HepG2 (cell line): ENCODE data around the gene RPS8. TPM values are rescaled to one million over a fixed set of nuclear protein-coding genes. Genes with fewer than 3 reads are reported as not detected.

Experiments
- AHR ChIP-seq: IDR thresholded peaks from 2 replicates; pipeline ENCODE4 v1.6.1; 2018; ENCODE audit warnings: missing genetic modification reagents, missing compliant biosample characterization
- CBX2 ChIP-seq, 2 experiments: fragments of 200-600 bp in 1 of 2; sonication (generic); formaldehyde crosslinking in 1 of 2; IDR thresholded peaks; 2 replicates each; pipeline versions ENCODE4 v1.7.0 to v1.8.1; 2018 to 2022; ENCODE audit warnings: low read depth in 2 of 2, low read length in 1 of 2, mild to moderate bottlenecking in 1 of 2, missing genetic modification reagents in 1 of 2
- HDAC6 ChIP-seq: fragments of 200-600 bp; sonication (generic); IDR thresholded peaks from 2 replicates; pipeline ENCODE4 v1.7.0; 2017; ENCODE audit warnings: mild to moderate bottlenecking, antibody characterized with exemption, low read length, low read depth
- NR2F1 ChIP-seq, 2 experiments: fragments of 450-650 bp in 1 of 2; formaldehyde crosslinking in 1 of 2; IDR thresholded peaks; 2 replicates each; pipeline versions ENCODE4 v1.5.0 to v1.6.1; 2016 to 2020; ENCODE audit warnings: mild to moderate bottlenecking in 1 of 2, missing compliant biosample characterization in 1 of 2, missing genetic modification reagents in 1 of 2, moderate library complexity in 1 of 2
- SMARCC2 ChIP-seq: fragments of 450-650 bp; IDR thresholded peaks from 2 replicates; pipeline ENCODE4 v1.6.1; 2017; ENCODE audit warnings: antibody characterized with exemption, mild to moderate bottlenecking
- ZNF30 ChIP-seq: sonication (generic); formaldehyde crosslinking; IDR thresholded peaks from 2 replicates; pipeline ENCODE4 v1.5.0; 2020; ENCODE audit warnings: mild to moderate bottlenecking, missing genetic modification reagents
- ZNF572 ChIP-seq: sonication (generic); formaldehyde crosslinking; IDR thresholded peaks from 2 replicates; pipeline ENCODE4 v1.5.1; 2020; ENCODE audit warnings: mild to moderate bottlenecking, missing genetic modification reagents
- ZSCAN31 ChIP-seq: sonication (generic); formaldehyde crosslinking; IDR thresholded peaks from 2 replicates; pipeline ENCODE4 v1.5.0; 2020; ENCODE audit warnings: low read depth, mild to moderate bottlenecking, missing genetic modification reagents
- polyA plus RNA-seq, 8 experiments: library from polyadenylated mRNA; depleted of rRNA in 3 of 8; stranded (reverse) in 7 of 8; unstranded in 1 of 8; fragments of >200 nt; fragmentation: Illumina TruSeq in 4 of 8; extraction: Trizol in 4 of 8; gene quantifications; 2 replicates each; pipeline versions ENCODE4 v1.2.1 to v1.2.3, GENCODE V29; 2011 to 2016; ENCODE audit warnings: low read depth in 4 of 8, missing spikeins in 1 of 8, mixed read lengths in 1 of 8; ENCODE audit not compliant: insufficient read depth in 1 of 8
- total RNA-seq, 5 experiments: library from RNA; depleted of rRNA; stranded (reverse); fragments of >200 nt; fragmentation: Illumina TruSeq; extraction: Trizol; gene quantifications; 2 replicates each; pipeline ENCODE4 v1.2.3, GENCODE V29; 2016; ENCODE audit warnings: low read depth in 1 of 5
- TF ChIP-seq, protein P1 (sequence below): IDR thresholded peaks from 2 replicates; pipeline ENCODE4 v1.6.1; 2016; ENCODE audit warnings: mild to moderate bottlenecking
- TF ChIP-seq, protein P2 (sequence below): sonication (generic); formaldehyde crosslinking; IDR thresholded peaks from 2 replicates; pipeline ENCODE4 v1.8.0; 2022; ENCODE audit warnings: missing genetic modification reagents, mild to moderate bottlenecking, moderate library complexity, borderline replicate concordance
- TF ChIP-seq, protein P3 (sequence below): sonication (generic); formaldehyde crosslinking; IDR thresholded peaks from 2 replicates; pipeline ENCODE4 v1.5.0; 2020; ENCODE audit warnings: missing genetic modification reagents, mild to moderate bottlenecking, borderline replicate concordance
- TF ChIP-seq, protein P4 (sequence below): sonication (generic); formaldehyde crosslinking; IDR thresholded peaks from 2 replicates; pipeline ENCODE4 v1.4.0; 2020; ENCODE audit warnings: missing genetic modification reagents, mild to moderate bottlenecking, borderline replicate concordance
- TF ChIP-seq, protein P5 (sequence below): IDR thresholded peaks from 2 replicates; pipeline ENCODE4 v1.6.1; 2016; ENCODE audit warnings: low read depth
- TF ChIP-seq, protein P6 (sequence below): sonication (generic); formaldehyde crosslinking; IDR thresholded peaks from 2 replicates; pipeline ENCODE4 v1.4.0; 2020; ENCODE audit warnings: mild to moderate bottlenecking, missing genetic modification reagents
- TF ChIP-seq, protein P7 (sequence below): sonication (generic); formaldehyde crosslinking; IDR thresholded peaks from 2 replicates; pipeline ENCODE4 v1.5.0; 2020; ENCODE audit warnings: mild to moderate bottlenecking, missing genetic modification reagents

RPS8 gene
- total and polyA plus RNA-seq, 2 of the 13 experiments (the other 11 are each of a cell fraction or from before 2014, with no cell fraction given) = 2,628 to 2,822 TPM

DNA sequence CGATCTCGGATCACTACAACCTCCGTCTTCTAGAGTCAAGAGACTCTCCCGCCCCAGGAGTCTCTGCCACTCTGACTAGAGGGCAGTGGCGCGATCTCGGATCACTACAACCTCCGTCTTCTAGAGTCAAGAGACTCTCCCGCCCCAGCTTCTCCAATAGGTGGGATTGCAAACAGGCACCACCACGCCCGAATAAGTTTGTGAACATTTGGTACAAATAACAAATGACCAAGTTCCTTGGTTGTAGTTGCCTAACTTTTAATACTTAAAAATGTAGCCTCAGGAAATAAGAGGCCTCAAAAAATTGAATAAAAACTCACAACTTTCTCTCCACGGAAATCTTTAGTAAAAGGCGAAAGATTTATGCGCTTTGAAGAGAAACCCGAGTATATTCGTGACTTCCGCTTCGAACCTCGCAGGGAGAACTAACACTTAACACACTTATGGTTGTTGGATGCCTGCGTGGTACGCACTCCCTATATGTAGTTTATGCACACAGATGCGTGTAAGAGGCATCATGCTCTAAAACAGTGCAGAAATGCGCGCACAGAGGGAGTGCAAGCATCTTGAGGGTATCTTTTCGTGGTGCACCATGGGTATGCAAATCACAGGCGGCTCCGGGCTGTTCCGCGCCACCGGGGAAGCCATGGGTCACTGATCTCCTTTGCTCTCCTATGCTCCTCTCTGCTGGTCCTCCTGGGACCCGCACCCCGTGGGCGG is 44.4 kb downstream of the RPS8 start (continued):
- TF ChIP-seq SMARCC2 (no peak), AHR (CRISPR knock-in tag) (peak; percentile 33; the same call in 1 of the 2 replicates), ZSCAN31 (CRISPR knock-in tag) (peak; percentile 77; the same call in 1 of the 2 replicates), HDAC6 (peak; percentile 88; the same call in 1 of the 2 replicates), CBX2 (IDR thresholded peaks at IDR 0.05; ENCODE audit: low read depth, low read length) (no peak), CBX2 (CRISPR knock-in tag; IDR thresholded peaks at IDR 0.05; ENCODE audit: low read depth) (no peak), NR2F1 (CRISPR knock-in tag; IDR thresholded peaks at IDR 0.05) (peak in 1 of 2 experiments; percentile 46; a peak in 1 of 4 replicates), ZNF30 (no peak), ZNF572 (CRISPR knock-in tag) (no peak)
- TF ChIP-seq, protein P1, sequence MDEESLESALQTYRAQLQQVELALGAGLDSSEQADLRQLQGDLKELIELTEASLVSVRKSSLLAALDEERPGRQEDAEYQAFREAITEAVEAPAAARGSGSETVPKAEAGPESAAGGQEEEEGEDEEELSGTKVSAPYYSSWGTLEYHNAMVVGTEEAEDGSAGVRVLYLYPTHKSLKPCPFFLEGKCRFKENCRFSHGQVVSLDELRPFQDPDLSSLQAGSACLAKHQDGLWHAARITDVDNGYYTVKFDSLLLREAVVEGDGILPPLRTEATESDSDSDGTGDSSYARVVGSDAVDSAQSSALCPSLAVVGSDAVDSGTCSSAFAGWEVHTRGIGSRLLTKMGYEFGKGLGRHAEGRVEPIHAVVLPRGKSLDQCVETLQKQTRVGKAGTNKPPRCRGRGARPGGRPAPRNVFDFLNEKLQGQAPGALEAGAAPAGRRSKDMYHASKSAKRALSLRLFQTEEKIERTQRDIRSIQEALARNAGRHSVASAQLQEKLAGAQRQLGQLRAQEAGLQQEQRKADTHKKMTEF (CRISPR knock-in tag) = peak; percentile 84
- TF ChIP-seq, protein P2, sequence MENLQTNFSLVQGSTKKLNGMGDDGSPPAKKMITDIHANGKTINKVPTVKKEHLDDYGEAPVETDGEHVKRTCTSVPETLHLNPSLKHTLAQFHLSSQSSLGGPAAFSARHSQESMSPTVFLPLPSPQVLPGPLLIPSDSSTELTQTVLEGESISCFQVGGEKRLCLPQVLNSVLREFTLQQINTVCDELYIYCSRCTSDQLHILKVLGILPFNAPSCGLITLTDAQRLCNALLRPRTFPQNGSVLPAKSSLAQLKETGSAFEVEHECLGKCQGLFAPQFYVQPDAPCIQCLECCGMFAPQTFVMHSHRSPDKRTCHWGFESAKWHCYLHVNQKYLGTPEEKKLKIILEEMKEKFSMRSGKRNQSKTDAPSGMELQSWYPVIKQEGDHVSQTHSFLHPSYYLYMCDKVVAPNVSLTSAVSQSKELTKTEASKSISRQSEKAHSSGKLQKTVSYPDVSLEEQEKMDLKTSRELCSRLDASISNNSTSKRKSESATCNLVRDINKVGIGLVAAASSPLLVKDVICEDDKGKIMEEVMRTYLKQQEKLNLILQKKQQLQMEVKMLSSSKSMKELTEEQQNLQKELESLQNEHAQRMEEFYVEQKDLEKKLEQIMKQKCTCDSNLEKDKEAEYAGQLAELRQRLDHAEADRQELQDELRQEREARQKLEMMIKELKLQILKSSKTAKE (CRISPR knock-in tag) = no peak
- TF ChIP-seq, protein P3, sequence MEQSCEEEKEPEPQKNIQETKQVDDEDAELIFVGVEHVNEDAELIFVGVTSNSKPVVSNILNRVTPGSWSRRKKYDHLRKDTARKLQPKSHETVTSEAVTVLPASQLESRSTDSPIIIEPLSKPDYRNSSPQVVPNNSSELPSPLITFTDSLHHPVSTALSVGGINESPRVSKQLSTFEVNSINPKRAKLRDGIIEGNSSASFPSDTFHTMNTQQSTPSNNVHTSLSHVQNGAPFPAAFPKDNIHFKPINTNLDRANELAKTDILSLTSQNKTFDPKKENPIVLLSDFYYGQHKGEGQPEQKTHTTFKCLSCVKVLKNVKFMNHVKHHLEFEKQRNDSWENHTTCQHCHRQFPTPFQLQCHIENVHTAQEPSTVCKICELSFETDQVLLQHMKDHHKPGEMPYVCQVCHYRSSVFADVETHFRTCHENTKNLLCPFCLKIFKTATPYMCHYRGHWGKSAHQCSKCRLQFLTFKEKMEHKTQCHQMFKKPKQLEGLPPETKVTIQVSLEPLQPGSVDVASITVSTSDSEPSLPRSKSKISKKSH (CRISPR knock-in tag) = no peak; the same call in 1 of the 2 replicates
- TF ChIP-seq, protein P4, sequence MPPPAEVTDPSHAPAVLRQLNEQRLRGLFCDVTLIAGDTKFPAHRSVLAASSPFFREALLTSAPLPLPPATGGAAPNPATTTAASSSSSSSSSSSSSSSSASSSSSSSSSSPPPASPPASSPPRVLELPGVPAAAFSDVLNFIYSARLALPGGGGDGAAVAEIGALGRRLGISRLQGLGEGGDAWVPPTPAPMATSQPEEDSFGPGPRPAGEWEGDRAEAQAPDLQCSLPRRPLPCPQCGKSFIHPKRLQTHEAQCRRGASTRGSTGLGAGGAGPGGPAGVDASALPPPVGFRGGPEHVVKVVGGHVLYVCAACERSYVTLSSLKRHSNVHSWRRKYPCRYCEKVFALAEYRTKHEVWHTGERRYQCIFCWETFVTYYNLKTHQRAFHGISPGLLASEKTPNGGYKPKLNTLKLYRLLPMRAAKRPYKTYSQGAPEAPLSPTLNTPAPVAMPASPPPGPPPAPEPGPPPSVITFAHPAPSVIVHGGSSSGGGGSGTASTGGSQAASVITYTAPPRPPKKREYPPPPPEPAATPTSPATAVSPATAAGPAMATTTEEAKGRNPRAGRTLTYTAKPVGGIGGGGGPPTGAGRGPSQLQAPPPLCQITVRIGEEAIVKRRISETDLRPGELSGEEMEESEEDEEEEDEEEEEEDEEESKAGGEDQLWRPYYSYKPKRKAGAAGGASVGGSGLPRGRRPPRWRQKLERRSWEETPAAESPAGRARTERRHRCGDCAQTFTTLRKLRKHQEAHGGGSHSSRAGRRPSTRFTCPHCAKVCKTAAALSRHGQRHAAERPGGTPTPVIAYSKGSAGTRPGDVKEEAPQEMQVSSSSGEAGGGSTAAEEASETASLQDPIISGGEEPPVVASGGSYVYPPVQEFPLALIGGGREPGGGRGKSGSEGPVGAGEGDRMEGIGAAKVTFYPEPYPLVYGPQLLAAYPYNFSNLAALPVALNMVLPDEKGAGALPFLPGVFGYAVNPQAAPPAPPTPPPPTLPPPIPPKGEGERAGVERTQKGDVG (CRISPR knock-in tag) = peak; percentile 62; the same call in 1 of the 2 replicates
- TF ChIP-seq, protein P5, sequence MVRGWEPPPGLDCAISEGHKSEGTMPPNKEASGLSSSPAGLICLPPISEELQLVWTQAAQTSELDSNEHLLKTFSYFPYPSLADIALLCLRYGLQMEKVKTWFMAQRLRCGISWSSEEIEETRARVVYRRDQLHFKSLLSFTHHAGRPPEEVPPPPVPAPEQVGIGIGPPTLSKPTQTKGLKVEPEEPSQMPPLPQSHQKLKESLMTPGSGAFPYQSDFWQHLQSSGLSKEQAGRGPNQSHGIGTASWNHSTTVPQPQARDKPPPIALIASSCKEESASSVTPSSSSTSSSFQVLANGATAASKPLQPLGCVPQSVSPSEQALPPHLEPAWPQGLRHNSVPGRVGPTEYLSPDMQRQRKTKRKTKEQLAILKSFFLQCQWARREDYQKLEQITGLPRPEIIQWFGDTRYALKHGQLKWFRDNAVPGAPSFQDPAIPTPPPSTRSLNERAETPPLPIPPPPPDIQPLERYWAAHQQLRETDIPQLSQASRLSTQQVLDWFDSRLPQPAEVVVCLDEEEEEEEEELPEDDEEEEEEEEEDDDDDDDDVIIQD (CRISPR knock-in tag) = no peak
- TF ChIP-seq, protein P6, sequence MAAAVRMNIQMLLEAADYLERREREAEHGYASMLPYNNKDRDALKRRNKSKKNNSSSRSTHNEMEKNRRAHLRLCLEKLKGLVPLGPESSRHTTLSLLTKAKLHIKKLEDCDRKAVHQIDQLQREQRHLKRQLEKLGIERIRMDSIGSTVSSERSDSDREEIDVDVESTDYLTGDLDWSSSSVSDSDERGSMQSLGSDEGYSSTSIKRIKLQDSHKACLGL (CRISPR knock-in tag) = no peak
- TF ChIP-seq, protein P7, sequence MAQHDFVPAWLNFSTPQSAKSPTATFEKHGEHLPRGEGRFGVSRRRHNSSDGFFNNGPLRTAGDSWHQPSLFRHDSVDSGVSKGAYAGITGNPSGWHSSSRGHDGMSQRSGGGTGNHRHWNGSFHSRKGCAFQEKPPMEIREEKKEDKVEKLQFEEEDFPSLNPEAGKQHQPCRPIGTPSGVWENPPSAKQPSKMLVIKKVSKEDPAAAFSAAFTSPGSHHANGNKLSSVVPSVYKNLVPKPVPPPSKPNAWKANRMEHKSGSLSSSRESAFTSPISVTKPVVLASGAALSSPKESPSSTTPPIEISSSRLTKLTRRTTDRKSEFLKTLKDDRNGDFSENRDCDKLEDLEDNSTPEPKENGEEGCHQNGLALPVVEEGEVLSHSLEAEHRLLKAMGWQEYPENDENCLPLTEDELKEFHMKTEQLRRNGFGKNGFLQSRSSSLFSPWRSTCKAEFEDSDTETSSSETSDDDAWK (CRISPR knock-in tag) = no peak
